Hepatocyte (in vitro differentiated cells): ENCODE data around the gene KCNQ4. TPM values are rescaled to one million over a fixed set of nuclear protein-coding genes. Genes with fewer than 3 reads are reported as not detected.

Source experiments
- DNase-seq: peaks from one replicate; pipeline ENCODE4 v3.0.0-alpha.2; 2016; ENCODE audit warnings: low spot score
- H2AFZ ChIP-seq: fragments of 200-600 bp; sonication (generic); 2 replicates; pipeline ENCODE4 v1.6.0; 2016; ENCODE audit warnings: antibody characterized with exemption, mild to moderate bottlenecking
- H3K27ac ChIP-seq: fragments of 200-600 bp; sonication (generic); 2 replicates; pipeline ENCODE4 v1.5.1; 2016; ENCODE audit warnings: mild to moderate bottlenecking
- H3K27me3 ChIP-seq: fragments of 200-600 bp; sonication (generic); 2 replicates; pipeline ENCODE4 v1.6.1; 2016
- H3K36me3 ChIP-seq: fragments of 200-600 bp; sonication (generic); replicated peaks from 2 replicates; pipeline ENCODE4 v1.5.1; 2016; ENCODE audit warnings: low read depth; ENCODE audit not compliant: insufficient read depth
- H3K4me1 ChIP-seq: fragments of 200-600 bp; sonication (generic); 2 replicates; pipeline ENCODE4 v1.5.1; 2016; ENCODE audit warnings: mild to moderate bottlenecking, moderate library complexity; ENCODE audit not compliant: insufficient read depth
- H3K4me2 ChIP-seq: fragments of 200-600 bp; sonication (generic); 2 replicates; pipeline ENCODE4 v1.6.0; 2016
- H3K4me3 ChIP-seq: fragments of 200-600 bp; sonication (generic); 2 replicates; pipeline ENCODE4 v1.5.1; 2016; ENCODE audit warnings: mild to moderate bottlenecking
- H3K79me2 ChIP-seq: fragments of 200-600 bp; sonication (generic); 2 replicates; pipeline ENCODE4 v1.6.0; 2017; ENCODE audit warnings: mild to moderate bottlenecking
- H3K9me2 ChIP-seq: fragments of 200-600 bp; sonication (generic); replicated peaks from 2 replicates; pipeline ENCODE4 v1.6.0; 2017; ENCODE audit warnings: mild to moderate bottlenecking; ENCODE audit not compliant: insufficient read depth
- H3K9me3 ChIP-seq: fragments of 200-600 bp; sonication (generic); 2 replicates; pipeline ENCODE4 v1.5.1; 2016; ENCODE audit warnings: low read depth, mild to moderate bottlenecking
- H4K20me1 ChIP-seq: fragments of 200-600 bp; sonication (generic); 2 replicates; pipeline ENCODE4 v1.6.0; 2016; ENCODE audit warnings: mild to moderate bottlenecking; ENCODE audit not compliant: insufficient read depth, poor library complexity, severe bottlenecking
- CTCF ChIP-seq: fragments of 200-600 bp; sonication (generic); IDR thresholded peaks from 2 replicates; pipeline ENCODE4 v1.5.1; 2016; ENCODE audit warnings: antibody characterized with exemption, mild to moderate bottlenecking; ENCODE audit not compliant: poor library complexity
- EZH2 ChIP-seq: fragments of 200-600 bp; sonication (generic); IDR thresholded peaks from 2 replicates; pipeline ENCODE4 v1.6.1; 2016; ENCODE audit warnings: antibody characterized with exemption, mild to moderate bottlenecking, borderline replicate concordance
- EZH2phosphoT487 ChIP-seq: fragments of 200-600 bp; sonication (generic); IDR thresholded peaks from one replicate; pipeline ENCODE4 v1.6.1; 2018; ENCODE audit warnings: antibody characterized with exemption, mild to moderate bottlenecking, low read depth, moderate library complexity; ENCODE audit not compliant: unreplicated experiment, severe bottlenecking
- WGBS: methylation state at CpG from one replicate; pipeline ENCODE4 v1.1.6; 2016; ENCODE audit warnings: low lambda C conversion rate; ENCODE audit errors: missing lambda C conversion rate; 5-methylcytosine and 5-hydroxymethylcytosine counted together
- polyA plus RNA-seq: library from polyadenylated mRNA; unstranded; fragments of >200 nt; fragmentation: Nextera tagmentation; extraction: Ambion mirVana; gene quantifications from 2 replicates; pipeline ENCODE4 v1.2.1, GENCODE V29; 2016
- total RNA-seq: library from RNA; depleted of rRNA; stranded (reverse); fragments of >200 nt; gene quantifications from 2 replicates; pipeline ENCODE4 v1.2.3, GENCODE V29; 2014

The KCNQ4 gene
- total and polyA plus RNA-seq, 2 experiments from 2014 or later, result not detected

- 89% methylated on average over 3 of the region's 3 CpGs for WGBS
- H3K9me3 ChIP-seq, result no peaks in the 10 kb centered on the region
- no peak overlapping the region for H2AFZ ChIP-seq
- DNase-seq, result no peak
- H3K9me2 ChIP-seq, result no peaks in the 10 kb centered on the region
- H4K20me1 ChIP-seq, result no peaks in the 10 kb centered on the region
- no peak overlapping the region for H3K4me2 ChIP-seq
- H3K4me3 ChIP-seq, result no peak overlapping the region
- no peaks in the 10 kb centered on the region for H3K36me3 ChIP-seq
- H3K79me2 ChIP-seq, result no peaks in the 10 kb centered on the region
- TF ChIP-seq EZH2phosphoT487 (no peak), CTCF (no peak), EZH2 (no peak)
- H3K27me3 ChIP-seq, result peaks cover 14% of the 10 kb centered on the region
- H3K4me1 ChIP-seq, result peaks cover 10% of the 10 kb centered on the region
- H3K27ac ChIP-seq, result no peak overlapping the region
Observed at GRCh38 chr1:40820251-40820797, 36.7 kb downstream of the KCNQ4 start.

GRCh38 chr1:40820911-40821693 is 37.5 kb downstream of the KCNQ4 start:
- Histone ChIP-seq H3K9me2 (no peaks in the 10 kb centered on the region), H3K79me2 (no peaks in the 10 kb centered on the region), H3K27ac (no peak overlapping the region), H3K4me1 (peaks cover 10% of the 10 kb centered on the region), H3K9me3 (no peaks in the 10 kb centered on the region), H4K20me1 (no peaks in the 10 kb centered on the region), H3K4me3 (no peak overlapping the region), H3K27me3 (peaks cover 14% of the 10 kb centered on the region), H3K36me3 (no peaks in the 10 kb centered on the region), H2AFZ (no peak overlapping the region), H3K4me2 (no peak overlapping the region)
- DNase-seq, result no peak
- no peak for TF ChIP-seq EZH2
- TF ChIP-seq EZH2phosphoT487, result no peak
- TF ChIP-seq CTCF, result no peak
- WGBS, result 67% methylated on average over 6 of the region's 6 CpGs

GRCh38 chr1:40822890-40823289 is 39.3 kb downstream of the KCNQ4 start:
- Histone ChIP-seq H3K9me3 (no peaks in the 10 kb centered on the region), H3K27ac (no peak overlapping the region), H3K79me2 (no peaks in the 10 kb centered on the region), H3K27me3 (peaks cover 6% of the 10 kb centered on the region), H4K20me1 (no peaks in the 10 kb centered on the region), H3K4me1 (peaks cover 10% of the 10 kb centered on the region), H3K4me2 (no peak overlapping the region), H2AFZ (no peak overlapping the region), H3K36me3 (no peaks in the 10 kb centered on the region), H3K9me2 (no peaks in the 10 kb centered on the region), H3K4me3 (no peak overlapping the region)
- 93% methylated on average over 12 of the region's 12 CpGs for WGBS
- DNase-seq, result no peak
- TF ChIP-seq EZH2phosphoT487, result no peak
- TF ChIP-seq CTCF, result no peak
- TF ChIP-seq EZH2, result no peak
